GM19468 (cell line): ENCODE data around the gene MT1H.

Experiments
- ATAC-seq: cut with Tn5 transposase; IDR thresholded peaks from one replicate; pipeline ENCODE4 v1.9.1; 2021; ENCODE audit warnings: mild to moderate bottlenecking, moderate library complexity, moderate number of reproducible peaks; ENCODE audit not compliant: unreplicated experiment; ENCODE audit errors: extremely low read depth

Gene MT1H

DNA sequence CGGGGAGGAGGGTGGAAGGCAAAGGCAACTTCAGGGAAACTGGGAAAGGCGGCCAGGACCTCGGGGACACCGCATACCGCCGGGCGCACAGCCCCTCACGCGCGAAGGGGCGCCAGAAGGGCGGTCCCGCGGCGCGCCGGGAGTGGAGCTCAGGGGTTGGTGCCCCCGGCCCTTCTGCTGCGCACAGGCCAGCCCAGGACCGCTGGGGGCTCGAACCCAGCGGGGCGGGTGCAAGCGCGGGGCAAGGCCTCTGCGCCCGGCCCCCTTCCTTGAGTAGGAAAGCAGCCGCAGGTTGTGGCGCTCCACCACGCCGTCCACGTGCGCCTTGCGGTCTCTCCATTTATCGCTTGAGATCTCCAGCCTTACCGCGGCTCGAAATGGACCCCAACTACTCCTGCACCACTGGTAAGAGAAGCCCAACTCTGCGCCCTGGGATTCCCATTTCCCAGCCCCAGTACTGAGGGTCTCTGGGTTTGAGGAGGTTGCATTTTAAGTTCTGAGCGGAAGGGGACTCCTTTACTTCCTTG, 34.1 kb upstream of the MT1H start:
- ATAC-seq: no peak

DNA sequence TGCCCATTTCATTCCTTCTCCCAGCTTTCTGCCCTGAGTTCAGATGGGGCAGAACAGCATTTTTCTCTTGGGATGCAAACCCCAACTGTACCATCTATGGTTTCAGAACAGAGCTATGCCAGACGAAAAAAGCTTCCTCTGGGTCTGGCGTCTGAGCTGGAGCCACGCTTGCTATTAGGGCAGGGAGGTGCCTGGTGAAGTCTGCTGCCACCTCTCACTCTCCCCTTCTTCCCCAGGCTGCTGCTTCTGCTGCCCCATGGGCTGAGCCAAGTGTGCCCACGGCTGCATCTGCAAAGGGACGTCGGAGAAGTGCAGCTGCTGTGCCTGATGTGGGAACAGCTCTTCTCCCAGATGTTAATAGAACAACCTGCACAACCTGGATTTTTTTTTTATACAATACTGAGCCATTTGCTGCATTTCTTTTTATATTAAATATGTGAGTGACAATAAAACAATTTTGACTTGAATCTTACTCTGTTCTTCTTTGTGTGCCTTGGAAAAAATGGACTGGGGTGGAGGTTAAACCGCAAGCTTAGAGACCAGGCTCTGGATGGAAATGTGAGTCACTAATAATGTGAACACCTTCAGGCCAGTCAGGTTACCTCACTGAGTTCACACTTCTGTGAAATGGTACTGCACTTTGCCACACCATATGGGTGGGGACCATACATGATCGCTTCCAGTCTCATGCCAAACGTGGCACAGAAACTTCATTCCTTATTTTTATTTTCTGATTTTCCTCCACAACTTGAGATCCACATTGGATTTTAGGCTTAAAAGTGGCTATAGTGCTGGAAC, 32.8 kb upstream of the MT1H start:
- no peak for ATAC-seq

DNA sequence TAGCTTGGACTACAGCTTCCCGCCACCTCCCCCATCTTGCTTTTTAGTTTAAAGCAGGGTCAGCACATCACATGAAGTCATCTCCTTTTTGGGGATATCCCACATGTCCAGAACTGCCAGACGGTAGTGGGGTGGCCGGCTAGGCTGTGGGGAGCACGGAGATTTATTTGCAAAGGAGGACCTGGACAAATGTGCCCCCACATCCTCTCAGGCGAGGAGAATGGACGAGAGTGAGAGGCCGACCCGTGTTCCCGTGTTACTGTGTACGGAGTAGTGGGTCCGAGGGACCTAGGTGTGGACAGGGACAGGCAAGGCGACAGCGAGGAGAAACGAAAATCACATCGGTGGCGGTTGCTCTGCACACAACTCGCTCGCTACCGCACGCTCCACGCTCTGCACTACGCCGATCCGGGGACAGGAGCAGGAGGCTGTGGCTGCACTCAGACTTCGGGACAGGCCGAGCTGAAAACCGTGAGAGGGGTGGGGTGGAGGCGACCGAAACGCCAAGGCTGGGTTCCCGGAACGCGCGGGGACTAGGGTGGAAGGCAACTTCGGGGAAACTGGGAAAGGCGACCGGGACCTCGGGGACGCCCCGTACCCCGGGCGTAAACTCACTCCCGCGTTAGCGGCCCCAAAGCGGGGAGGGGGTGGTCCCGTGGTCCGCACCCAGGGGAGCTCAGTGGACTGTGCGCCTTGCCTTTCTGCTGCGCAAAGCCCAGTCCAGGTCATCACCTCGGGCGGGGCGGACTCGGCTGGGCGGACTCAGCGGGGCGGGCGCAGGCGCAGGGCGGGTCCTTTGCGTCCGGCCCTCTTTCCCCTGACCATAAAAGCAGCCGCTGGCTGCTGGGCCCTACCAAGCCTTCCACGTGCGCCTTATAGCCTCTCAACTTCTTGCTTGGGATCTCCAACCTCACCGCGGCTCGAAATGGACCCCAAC, 31.5 kb upstream of the MT1H start, which contains the start of gene MT1A:
Gene MT1A, plus strand, starts transcription at position 853 of the 937 bp plus-strand sequence. Its CDS starts 73 bp downstream, at position 926.
- ATAC-seq: no peak

DNA sequence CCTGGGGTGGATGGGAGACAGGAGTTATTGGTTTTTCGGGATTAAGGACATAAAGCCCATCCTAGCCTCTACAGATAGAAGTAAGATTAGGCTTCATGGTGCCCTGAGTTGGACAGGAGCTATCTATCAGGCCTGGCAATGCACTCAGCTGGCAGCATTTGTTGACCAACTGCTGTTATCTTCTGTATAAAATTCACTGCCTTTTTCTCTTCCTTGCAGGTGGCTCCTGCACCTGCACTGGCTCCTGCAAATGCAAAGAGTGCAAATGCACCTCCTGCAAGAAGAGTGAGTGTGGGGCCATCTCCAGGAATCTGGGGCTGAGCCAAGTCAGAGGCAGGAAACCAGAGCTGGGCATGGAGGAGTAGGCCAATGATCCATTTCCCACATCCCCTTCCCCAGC, 30.6 kb upstream of the MT1H start:
- no peak for ATAC-seq

DNA sequence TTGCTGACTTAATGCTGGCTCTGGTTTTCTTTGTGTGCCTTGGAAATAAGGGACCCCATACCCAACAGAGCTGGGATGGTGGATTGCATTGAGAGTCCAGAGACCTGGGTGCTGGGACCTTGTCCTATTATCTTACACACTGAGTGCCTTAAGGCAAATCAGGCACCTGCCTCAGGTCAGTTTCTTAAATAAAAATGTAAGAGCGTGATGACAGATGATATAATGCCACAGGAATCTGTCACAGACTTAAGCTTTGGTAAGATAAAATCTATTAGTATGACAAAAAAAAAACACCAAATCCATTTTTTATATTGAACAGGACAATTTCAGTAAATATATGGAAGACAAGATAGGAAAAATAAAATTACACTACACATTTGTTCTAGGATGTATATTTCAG, 29.5 kb upstream of the MT1H start:
- no peak for ATAC-seq

DNA sequence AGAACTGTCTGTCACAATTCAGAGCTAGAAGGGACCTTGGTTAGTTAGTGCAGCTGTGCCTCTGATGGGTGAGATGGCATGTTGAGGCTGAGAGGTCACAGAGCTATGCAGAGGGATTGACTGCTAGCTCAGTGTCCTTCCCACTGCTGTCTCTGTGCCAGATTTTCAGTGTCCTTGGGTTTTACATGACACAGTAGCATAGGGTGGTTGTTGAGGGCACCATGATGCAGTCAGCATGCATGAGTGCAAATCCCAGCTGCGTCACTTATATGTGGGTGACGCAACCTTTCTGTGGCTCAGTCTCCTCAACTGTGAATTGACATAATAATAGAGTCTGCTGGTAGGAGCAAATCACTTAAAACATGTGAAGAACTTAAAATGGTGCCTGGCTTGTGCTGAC, 28.4 kb upstream of the MT1H start:
- ATAC-seq: no peak

DNA sequence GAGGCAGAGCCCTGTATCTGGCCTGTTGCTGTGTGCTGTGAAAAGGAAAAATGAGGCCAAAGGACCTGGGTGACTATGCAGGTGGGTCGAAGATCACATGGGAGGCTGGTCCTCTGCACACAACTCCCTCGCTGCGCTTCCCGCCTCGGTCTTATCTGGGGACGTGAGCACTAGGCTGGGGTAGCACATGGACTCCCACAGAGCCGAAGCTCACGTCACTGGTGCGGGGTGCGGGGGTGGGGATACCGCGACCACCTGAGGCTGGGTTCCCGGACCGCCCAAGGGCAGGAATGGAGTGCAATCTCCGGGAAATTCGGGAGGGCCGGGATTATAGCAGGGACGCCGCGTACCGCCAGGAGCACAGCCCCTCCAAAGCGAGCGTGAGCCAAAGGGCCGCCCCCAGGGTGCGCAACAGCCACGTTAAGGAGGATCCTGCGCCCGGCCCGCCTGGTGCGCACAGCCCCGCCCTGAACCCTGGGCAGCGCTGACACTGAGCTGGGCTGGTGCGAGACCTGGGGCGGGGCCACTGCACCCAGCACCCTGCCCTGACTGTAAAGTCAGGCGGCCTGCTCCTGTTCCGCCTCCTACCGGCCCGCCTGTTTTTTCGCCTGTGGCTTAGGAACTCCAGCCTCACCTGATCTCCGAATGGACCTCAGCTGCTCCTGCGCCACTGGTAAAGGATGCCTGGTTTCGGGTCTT, 26.4 kb upstream of the MT1H start:
- no peak for ATAC-seq

DNA sequence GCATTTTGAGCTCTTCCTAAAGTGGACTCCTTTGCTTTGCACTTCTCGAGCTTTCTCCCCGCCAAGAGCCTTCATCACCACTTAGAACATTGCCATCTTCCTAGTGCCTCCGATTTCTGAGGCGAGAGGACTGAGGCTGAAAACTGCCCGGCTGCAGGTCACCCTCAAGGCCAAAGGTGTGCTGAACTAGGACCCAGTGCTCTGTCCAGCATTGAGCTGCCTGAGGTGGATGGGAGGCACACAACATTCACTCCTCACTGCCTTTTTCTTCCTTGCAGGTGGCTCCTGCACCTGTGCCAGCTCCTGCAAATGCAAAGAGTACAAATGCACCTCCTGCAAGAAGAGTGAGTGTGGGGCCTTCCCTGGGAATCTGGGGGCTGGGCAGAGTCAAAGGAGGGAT, 25.8 kb upstream of the MT1H start:
- no peak for ATAC-seq

DNA sequence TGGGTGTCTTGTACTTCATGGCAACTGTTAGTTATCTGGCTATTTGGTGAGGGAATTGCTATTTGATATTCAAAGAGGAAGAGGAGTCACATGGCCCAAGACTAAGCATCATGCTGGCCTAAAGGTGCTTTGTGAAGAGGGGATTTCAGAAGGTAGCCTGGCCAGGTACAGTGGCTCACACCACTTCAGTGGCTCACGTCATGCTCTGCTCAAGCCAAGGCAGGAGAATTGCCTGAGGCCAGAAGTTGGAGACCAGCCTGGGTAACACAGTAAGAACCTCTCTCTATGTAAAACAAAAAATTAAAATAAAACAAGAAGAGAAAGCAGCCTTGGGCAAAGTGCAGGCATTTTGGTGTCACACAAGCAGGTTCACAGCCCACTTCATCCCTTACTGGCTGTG, 24.3 kb upstream of the MT1H start:
- ATAC-seq: no peak

DNA sequence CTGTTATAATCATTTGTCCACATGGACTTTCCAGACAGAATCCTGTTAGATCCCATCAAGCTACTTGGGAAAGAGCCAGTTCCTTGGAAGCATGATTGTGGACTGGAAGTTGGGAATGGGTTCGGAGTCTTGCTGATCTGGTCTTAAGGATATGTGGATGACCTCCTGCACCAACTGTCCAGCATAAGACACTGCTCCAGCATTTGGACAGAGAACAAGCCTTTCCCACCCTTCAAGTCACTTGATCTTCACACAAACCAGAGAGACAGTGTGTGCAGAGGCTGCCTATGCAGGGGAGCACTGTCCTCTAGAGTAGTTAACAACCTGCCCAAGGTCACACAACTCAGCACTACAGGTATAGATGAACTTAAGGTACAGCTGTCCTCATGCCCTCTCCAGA, 23.8 kb upstream of the MT1H start:
- ATAC-seq: no peak

DNA sequence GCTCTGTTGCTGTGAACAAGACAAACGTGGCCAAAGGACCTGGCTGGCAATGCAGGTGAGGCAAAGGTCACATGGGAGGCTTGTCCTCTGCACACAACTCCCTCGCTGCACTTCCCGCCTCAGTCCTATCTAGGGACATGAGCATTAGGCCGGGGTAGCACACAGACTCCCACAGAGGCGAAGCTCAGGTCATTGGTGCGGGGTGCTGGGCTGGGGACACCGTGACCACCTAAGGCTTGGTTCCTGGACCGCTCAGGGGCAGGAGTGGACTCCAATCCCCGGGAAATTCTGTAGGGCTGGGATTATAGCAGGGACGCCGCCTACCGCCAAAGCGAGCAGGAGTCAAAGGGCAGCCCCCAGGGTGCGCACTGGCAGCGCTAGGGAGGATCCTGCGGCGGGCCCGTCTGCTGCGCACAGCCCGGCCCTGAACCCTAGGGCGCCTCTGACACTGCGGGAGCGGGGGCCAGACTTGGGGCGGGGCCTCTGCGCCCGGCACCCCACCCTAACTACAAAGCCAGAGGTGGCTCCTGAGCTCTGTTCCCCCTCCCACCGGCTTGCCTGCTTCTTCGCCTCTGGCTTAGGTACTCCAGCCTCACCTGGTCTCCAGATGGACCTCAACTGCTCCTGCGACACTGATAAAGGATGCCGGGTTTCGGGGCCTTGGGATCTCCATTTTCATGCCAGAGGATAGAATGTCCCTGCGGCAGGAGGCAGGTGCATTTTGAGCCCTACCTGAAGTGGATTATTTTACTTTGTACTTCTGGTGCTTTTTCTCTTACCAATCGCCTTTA, 21.8 kb upstream of the MT1H start:
- ATAC-seq: no peak

DNA sequence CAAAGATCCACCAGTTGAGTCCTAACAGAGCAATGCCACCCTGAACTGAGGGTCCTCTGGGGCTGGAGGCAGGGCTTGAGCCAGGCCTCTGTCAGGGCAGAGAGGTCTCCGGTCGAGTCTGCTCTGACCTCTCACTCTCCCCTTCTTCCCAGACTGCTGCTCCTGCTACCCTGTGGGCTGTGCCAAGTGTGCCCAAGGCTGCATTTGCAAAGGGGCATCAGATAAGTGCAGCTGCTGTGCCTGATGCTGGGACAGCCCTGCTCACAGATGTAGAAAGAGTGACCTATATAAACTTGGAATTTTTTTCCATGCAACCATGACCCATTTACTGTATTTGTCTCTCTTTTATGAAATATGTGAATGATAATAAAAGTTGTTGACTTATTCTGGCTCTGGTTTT, 20.3 kb upstream of the MT1H start:
- no peak for ATAC-seq

DNA sequence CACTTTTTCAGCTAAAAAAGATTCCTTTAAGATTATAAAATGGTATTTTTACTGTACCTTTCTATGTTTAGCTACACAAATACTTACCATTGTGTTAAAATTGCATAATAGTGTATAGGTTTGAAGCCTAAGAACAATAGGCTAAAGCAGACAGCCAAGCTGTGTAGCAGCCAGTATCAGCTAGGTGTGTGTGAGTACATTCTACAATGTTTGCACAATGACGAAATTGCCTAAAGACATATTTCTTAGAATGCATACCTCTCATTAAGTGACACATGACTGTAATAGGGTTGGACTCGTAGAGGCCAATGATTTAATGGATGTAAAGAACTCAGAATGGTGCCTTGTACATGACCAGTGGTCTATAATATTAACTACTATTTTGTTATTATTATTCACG, 19.8 kb upstream of the MT1H start:
- ATAC-seq: no peak

DNA sequence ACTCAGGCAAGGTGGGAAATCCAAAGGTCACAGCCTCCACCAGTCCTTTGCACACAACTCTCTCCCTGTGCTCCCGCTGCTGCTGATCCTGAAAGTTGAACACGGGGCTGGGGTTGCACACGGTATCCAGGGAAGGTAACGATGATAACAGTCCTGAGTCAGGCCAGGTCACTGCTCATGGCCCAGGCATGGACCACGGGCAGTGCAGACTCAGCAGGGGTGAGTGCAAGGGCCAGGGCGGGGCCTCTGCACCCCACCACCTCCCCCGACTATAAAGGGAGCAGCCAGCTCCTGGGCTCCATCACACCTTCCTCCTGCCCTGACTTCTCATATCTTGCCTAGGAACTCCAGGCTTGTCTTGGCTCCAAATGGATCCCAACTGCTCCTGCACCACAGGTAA, 18.0 kb upstream of the MT1H start, which contains the start of gene MT1B:
Gene MT1B, plus strand, starts transcription at position 301 of the 400 bp plus-strand sequence. Its CDS starts 68 bp downstream, at position 369.
- ATAC-seq: no peak

DNA sequence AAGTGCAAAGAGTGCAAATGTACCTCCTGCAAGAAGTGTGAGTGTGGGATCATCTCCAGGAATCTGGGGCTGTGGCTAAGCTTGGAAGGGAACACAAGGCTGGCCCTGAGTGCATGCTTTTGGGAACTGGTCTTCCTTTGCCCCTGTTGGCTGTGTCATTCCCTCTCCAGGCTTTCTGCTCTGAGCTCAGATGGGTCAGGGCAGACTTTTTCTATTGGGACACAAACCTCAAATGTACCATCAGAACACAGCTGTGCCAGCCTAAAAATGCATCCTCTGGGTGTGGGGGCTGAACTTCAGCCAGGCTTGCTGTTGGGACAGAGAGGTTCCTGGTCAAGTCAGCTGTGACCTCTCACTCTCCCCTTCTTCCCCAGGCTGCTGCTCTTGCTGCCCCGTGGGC, 17.0 kb upstream of the MT1H start:
- no peak for ATAC-seq

DNA sequence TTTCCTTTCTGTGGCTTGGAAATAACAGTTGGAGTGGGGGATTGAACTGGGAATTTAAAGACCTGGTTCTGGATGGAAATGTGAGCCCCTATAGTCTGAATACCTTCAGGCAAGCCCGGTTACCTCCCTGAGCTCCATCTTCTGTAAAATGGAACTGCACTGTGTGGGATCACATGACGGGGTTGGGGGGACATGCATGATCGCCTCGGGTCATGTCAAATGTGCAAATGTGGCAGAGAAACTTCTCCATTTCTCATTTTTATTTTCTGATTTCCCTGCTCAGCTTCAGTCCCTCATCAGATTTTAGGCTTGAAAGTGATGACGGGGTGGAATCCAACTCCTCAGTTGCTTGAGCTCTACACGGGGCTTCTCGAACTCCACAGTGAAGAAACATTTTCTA, 16.4 kb upstream of the MT1H start:
- no peak for ATAC-seq

DNA sequence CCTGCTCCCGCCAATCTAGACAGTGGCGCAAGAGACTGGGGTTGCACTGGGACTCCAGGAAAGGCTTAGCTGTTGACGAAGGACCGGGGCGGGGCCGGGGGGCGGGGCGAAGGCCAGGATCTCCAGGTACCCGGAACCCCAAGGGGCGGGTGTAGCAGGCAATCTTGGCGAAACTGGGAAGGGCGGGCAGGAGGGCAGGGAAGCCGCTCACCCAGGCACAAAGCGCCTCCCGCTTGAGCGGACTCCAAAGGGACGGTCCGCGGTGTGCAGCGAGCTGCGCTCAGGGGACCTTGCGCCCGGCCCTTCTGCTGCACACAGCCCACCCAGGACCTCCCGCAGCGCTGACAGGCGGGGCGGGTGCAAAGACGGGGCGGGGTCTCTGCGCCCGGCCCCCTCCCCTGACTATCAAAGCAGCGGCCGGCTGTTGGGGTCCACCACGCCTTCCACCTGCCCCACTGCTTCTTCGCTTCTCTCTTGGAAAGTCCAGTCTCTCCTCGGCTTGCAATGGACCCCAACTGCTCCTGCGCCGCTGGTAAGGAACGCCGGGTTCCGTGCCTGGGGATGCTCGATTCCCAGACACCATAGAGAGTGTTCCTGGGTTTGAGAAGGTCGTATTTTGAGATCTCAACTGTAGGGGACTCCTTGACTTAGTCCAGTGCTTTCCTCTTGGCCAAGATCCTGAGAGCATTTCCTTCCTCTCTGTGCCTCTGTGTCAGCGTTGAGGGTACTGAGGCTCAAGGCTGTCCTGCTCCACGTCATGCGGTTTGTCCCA, 11.9 kb upstream of the MT1H start, which contains the start of gene MT1F:
Gene MT1F, plus strand, starts transcription at position 405 of the 772 bp plus-strand sequence. Its CDS starts 100 bp downstream, at position 505.
- no peak for ATAC-seq

DNA sequence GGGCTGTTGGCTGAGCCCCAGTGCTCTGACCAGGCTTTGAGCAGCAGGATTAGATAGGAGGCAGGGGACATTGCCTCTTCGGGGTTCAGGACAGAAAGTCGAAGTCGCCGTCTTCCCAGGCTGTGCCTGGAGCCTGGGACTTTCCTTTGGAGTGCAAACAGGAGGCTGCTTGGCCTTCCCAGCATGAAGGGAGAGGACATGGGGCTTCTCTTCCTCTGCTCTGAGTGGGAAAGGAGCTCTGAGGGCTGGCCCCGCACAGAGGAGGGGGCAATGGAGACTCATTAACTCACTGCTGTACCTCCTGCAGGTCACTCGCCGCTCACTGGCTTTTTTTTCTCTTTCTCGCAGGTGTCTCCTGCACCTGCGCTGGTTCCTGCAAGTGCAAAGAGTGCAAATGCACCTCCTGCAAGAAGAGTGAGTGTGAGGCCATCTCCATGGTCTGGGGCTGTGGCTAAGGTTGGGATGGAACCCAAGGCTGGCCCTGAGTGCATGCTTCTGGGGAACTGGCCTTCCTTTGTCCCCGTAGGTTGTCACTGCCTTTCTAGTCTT, 11.2 kb upstream of the MT1H start:
- no peak for ATAC-seq
